Keratinocyte (primary cell): ENCODE results near the gene MARCHF3. TPM values are rescaled to one million over a fixed set of nuclear protein-coding genes. Genes with fewer than 3 reads are reported as not detected.
A peak's percentile ranks its signal among the peaks of the same experiment; 100 is the strongest.

ENCODE experiments used
- DNase-seq: peaks from one replicate; pipeline ENCODE4 v3.0.0-alpha.2; 2011; ENCODE audit warnings: low read depth, missing footprints, low spot score
- FAIRE-seq: peaks from 2 replicates; lab custom pipeline; 2011; peaks lifted over from hg19 to GRCh38; lab: Jason Lieb, UNC
- H2AFZ ChIP-seq: 2 replicates; pipeline ENCODE4 v1.6.0; 2012; ENCODE audit warnings: low read length, control low read depth, inconsistent platforms; ENCODE audit not compliant: control insufficient read depth
- H3K27ac ChIP-seq: 2 replicates; pipeline ENCODE4 v1.5.1; 2011; ENCODE audit warnings: low read length; ENCODE audit not compliant: control insufficient read depth, insufficient read depth
- H3K27me3 ChIP-seq: 3 replicates; pipeline ENCODE4 v1.6.0; 2011; ENCODE audit warnings: low read length; ENCODE audit not compliant: control insufficient read depth, insufficient read depth; ENCODE audit errors: extremely low read depth
- H3K36me3 ChIP-seq, 2 experiments: 2 replicates in 1 of 2; 3 replicates in 1 of 2; pipeline ENCODE4 v1.5.1; 2011; ENCODE audit warnings: low read length in 2 of 2, mild to moderate bottlenecking in 1 of 2; ENCODE audit not compliant: control insufficient read depth in 2 of 2, insufficient read depth in 2 of 2; ENCODE audit errors: extremely low read depth in 1 of 2
- H3K4me1 ChIP-seq: 3 replicates; pipeline ENCODE4 v1.5.1; 2011; ENCODE audit warnings: low read length; ENCODE audit not compliant: control insufficient read depth, insufficient read depth; ENCODE audit errors: extremely low read depth
- H3K4me2 ChIP-seq: 3 replicates; pipeline ENCODE4 v1.6.0; 2011; ENCODE audit warnings: low read depth, low read length; ENCODE audit not compliant: control insufficient read depth, insufficient read depth; ENCODE audit errors: extremely low read depth
- H3K4me3 ChIP-seq, 3 experiments: fragments of 200-600 bp in 1 of 3; sonication (generic) in 1 of 3; 2 replicates in 2 of 3; 3 replicates in 1 of 3; pipeline ENCODE4 v1.5.1; 2011 to 2016; ENCODE audit warnings: low read length in 3 of 3, mild to moderate bottlenecking in 3 of 3, control low read depth in 2 of 3, inconsistent platforms in 1 of 3, low read depth in 1 of 3, mixed read lengths in 1 of 3, mixed run types in 1 of 3, moderate library complexity in 1 of 3; ENCODE audit not compliant: control insufficient read depth in 2 of 3, insufficient read depth in 2 of 3; ENCODE audit errors: extremely low read depth in 1 of 3
- H3K79me2 ChIP-seq: 2 replicates; pipeline ENCODE4 v1.6.0; 2012; ENCODE audit warnings: low read length; ENCODE audit not compliant: control insufficient read depth, insufficient read depth
- H3K9ac ChIP-seq: 3 replicates; pipeline ENCODE4 v1.6.0; 2011; ENCODE audit warnings: low read length; ENCODE audit not compliant: control insufficient read depth, insufficient read depth; ENCODE audit errors: extremely low read depth
- H3K9me1 ChIP-seq: 3 replicates; pipeline ENCODE4 v1.6.0; 2011; ENCODE audit warnings: low read length; ENCODE audit not compliant: control insufficient read depth, insufficient read depth; ENCODE audit errors: extremely low read depth
- H3K9me3 ChIP-seq: 2 replicates; pipeline ENCODE4 v1.5.1; 2012; ENCODE audit warnings: low read depth, low read length; ENCODE audit not compliant: control insufficient read depth
- H4K20me1 ChIP-seq: 3 replicates; pipeline ENCODE4 v1.6.0; 2011; ENCODE audit warnings: low read length; ENCODE audit not compliant: control insufficient read depth, insufficient read depth; ENCODE audit errors: extremely low read depth
- CTCF ChIP-seq, 3 experiments: IDR thresholded peaks in 1 of 3; conservative IDR thresholded peaks in 1 of 3; optimal IDR thresholded peaks in 1 of 3; 2 replicates in 2 of 3; 3 replicates in 1 of 3; pipeline versions ENCODE3 to v1.5.1; 2011; ENCODE audit warnings: low read length in 3 of 3, mild to moderate bottlenecking in 3 of 3, moderate library complexity in 2 of 3, control low read depth in 1 of 3, inconsistent platforms in 1 of 3; ENCODE audit not compliant: insufficient read depth in 2 of 3; ENCODE audit errors: extremely low read depth in 1 of 3
- EZH2 ChIP-seq: IDR thresholded peaks from one replicate; pipeline ENCODE4 v1.6.1; 2012; ENCODE audit warnings: inconsistent platforms, mild to moderate bottlenecking, low read length, moderate library complexity
- dilution Hi-C: fragments of 300-500 bp; cut with MboI; formaldehyde crosslinking; loops from one replicate; pipeline ENCODE4 v1.7.0; 2020; ENCODE audit warnings: low sequenced_read_pairs; ENCODE audit not compliant: extremely low pct_ligation_motif_present
- polyA plus RNA-seq, 5 experiments: library from polyadenylated mRNA; depleted of rRNA in 3 of 5; stranded (reverse) in 3 of 5; stranded (forward) in 1 of 5; unstranded in 1 of 5; fragments of >200 nt; gene quantifications; 1 replicate in 1 of 5; 2 replicates in 3 of 5; 3 replicates in 1 of 5; pipeline versions ENCODE4 v1.2.1 to v1.2.3, GENCODE V29; 2011 to 2012; ENCODE audit warnings: missing spikeins in 2 of 5, low read depth in 1 of 5, low replicate concordance in 1 of 5

MARCHF3 gene
- polyA plus RNA-seq, 1 donor (not counting 4 experiments of a cell fraction or from before 2014, with no cell fraction given) = 0.45 TPM

GRCh38 chr5:126858441-126858840 is 171.9 kb downstream of the MARCHF3 start:
- Histone ChIP-seq H3K27ac (no peak overlapping the region), H3K4me3 (no peak overlapping the region), H3K9ac (no peak overlapping the region), H3K4me2 (no peak overlapping the region), H3K79me2 (no peaks in the 10 kb centered on the region), H3K4me1 (peaks cover 4% of the 10 kb centered on the region), H3K27me3 (no peaks in the 10 kb centered on the region), H3K9me1 (no peaks in the 10 kb centered on the region), H3K9me3 (no peaks in the 10 kb centered on the region), H2AFZ (no peak overlapping the region), H4K20me1 (no peaks in the 10 kb centered on the region), H3K36me3 (no peaks in the 10 kb centered on the region)
- DNase-seq = peak; percentile 7
- dilution Hi-C loops = no loop called here
- FAIRE-seq = no peak
- TF ChIP-seq CTCF (optimal IDR thresholded peaks at IDR 0.05 in 1 of 3, IDR thresholded peaks at IDR 0.05 in 1 of 3, conservative IDR thresholded peaks at IDR 0.05 in 1 of 3; ENCODE audit: extremely low read depth in 1 of 3, insufficient read depth in 2 of 3, low read length in 3 of 3) (peak; percentile 39 to 67 (median 42)), EZH2 (no peak)

GRCh38 chr5:126857472-126858410 is 172.6 kb downstream of the MARCHF3 start:
- H3K4me2 ChIP-seq = no peak overlapping the region

More at GRCh38 chr5:126857472-126858410, 172.6 kb downstream of the MARCHF3 start:
- Histone ChIP-seq H4K20me1 (no peaks in the 10 kb centered on the region), H3K9me1 (no peaks in the 10 kb centered on the region), H3K4me1 (peaks cover 4% of the 10 kb centered on the region), H2AFZ (no peak overlapping the region), H3K9me3 (no peaks in the 10 kb centered on the region), H3K9ac (no peak overlapping the region), H3K27ac (no peak overlapping the region), H3K36me3 (no peaks in the 10 kb centered on the region), H3K27me3 (no peaks in the 10 kb centered on the region), H3K4me3 (no peak overlapping the region), H3K79me2 (no peaks in the 10 kb centered on the region)
- DNase-seq (no peak), FAIRE-seq (no peak)
- TF ChIP-seq EZH2 = no peak
- TF ChIP-seq CTCF (optimal IDR thresholded peaks at IDR 0.05 in 1 of 3, IDR thresholded peaks at IDR 0.05 in 1 of 3, conservative IDR thresholded peaks at IDR 0.05 in 1 of 3; ENCODE audit: extremely low read depth in 1 of 3, insufficient read depth in 2 of 3, low read length in 3 of 3) = no peak
- dilution Hi-C loops = no loop called here
